NCI-H510A (cell line): ENCODE data around the gene SLC1A4.

Source experiments
- DNase-seq: peaks from one replicate; lab custom pipeline; 2025; lab: John Stamatoyannopoulos, UW

Gene SLC1A4

GRCh38 chr2:65054749-65055421 lies 65.7 kb downstream of the SLC1A4 start:
- DNase-seq = no peak

- DNase-seq = peak; percentile 52
These were observed 66.4 kb downstream of the SLC1A4 start for GRCh38 chr2:65055422-65056214.

GRCh38 chr2:65056215-65057053 lies 67.2 kb downstream of the SLC1A4 start, which contains the start of gene CEP68:
Gene CEP68, plus strand, starts transcription at chr2:65056416. Its CDS starts 13,029 bp downstream, at chr2:65069445.
- peak; percentile 94 for DNase-seq

GRCh38 chr2:65057054-65057375 lies 67.8 kb downstream of the SLC1A4 start:
- no peak for DNase-seq

- DNase-seq = no peak
These were observed 68.3 kb downstream of the SLC1A4 start for GRCh38 chr2:65057391-65058052.

GRCh38 chr2:65059071-65059470 lies 69.9 kb downstream of the SLC1A4 start:
- DNase-seq = no peak

- DNase-seq = no peak
These were observed 72.1 kb downstream of the SLC1A4 start for GRCh38 chr2:65061146-65061909.

- no peak for DNase-seq
These were observed 72.7 kb downstream of the SLC1A4 start for GRCh38 chr2:65061910-65062339.

- DNase-seq = no peak
These were observed 73.9 kb downstream of the SLC1A4 start for GRCh38 chr2:65062843-65063825.

GRCh38 chr2:65064728-65065552 lies 75.7 kb downstream of the SLC1A4 start:
- no peak for DNase-seq

GRCh38 chr2:65067806-65068553 lies 78.8 kb downstream of the SLC1A4 start:
- no peak for DNase-seq

GRCh38 chr2:65069439-65069824 lies 80.2 kb downstream of the SLC1A4 start:
- no peak for DNase-seq

GRCh38 chr2:65070172-65070830 lies 81.1 kb downstream of the SLC1A4 start:
- DNase-seq = no peak

GRCh38 chr2:65070856-65071255 lies 81.7 kb downstream of the SLC1A4 start:
- no peak for DNase-seq

GRCh38 chr2:65071499-65072180 lies 82.4 kb downstream of the SLC1A4 start:
- no peak for DNase-seq

GRCh38 chr2:65072181-65072970 lies 83.2 kb downstream of the SLC1A4 start:
- no peak for DNase-seq
